PFSK-1 (cell line): Measurements from ENCODE around the gene CTSZ.

Experiments
- FOXP2 ChIP-seq: optimal IDR thresholded peaks from 2 replicates; pipeline ENCODE3; 2011; ENCODE audit warnings: borderline replicate concordance, control low read depth, inconsistent platforms; ENCODE audit not compliant: insufficient read depth; ENCODE audit errors: extremely low read length, extremely low read depth
- POLR2AphosphoS5 ChIP-seq: IDR thresholded peaks from 2 replicates; pipeline ENCODE4 v1.6.1; 2012; ENCODE audit warnings: low read depth, mild to moderate bottlenecking, control low read depth, low read length, moderate library complexity
- SIN3A ChIP-seq: IDR thresholded peaks from 2 replicates; pipeline ENCODE4 v1.6.1; 2012; ENCODE audit warnings: mild to moderate bottlenecking, low read length, moderate library complexity, borderline replicate concordance; ENCODE audit not compliant: insufficient read depth
- TAF1 ChIP-seq: IDR thresholded peaks from 2 replicates; pipeline ENCODE4 v1.6.1; 2012; ENCODE audit warnings: low read length, control low read depth, borderline replicate concordance; ENCODE audit not compliant: insufficient read depth
- TF ChIP-seq, protein P1 (sequence below), 2 experiments: IDR thresholded peaks; 2 replicates each; pipeline versions ENCODE4 v1.6.1 to v1.8.0; 2011 to 2012; ENCODE audit warnings: low read depth in 2 of 2, low read length in 2 of 2, control low read depth in 1 of 2, inconsistent platforms in 1 of 2, mild to moderate bottlenecking in 1 of 2, moderate library complexity in 1 of 2; ENCODE audit not compliant: insufficient read depth in 1 of 2

CTSZ gene

DNA sequence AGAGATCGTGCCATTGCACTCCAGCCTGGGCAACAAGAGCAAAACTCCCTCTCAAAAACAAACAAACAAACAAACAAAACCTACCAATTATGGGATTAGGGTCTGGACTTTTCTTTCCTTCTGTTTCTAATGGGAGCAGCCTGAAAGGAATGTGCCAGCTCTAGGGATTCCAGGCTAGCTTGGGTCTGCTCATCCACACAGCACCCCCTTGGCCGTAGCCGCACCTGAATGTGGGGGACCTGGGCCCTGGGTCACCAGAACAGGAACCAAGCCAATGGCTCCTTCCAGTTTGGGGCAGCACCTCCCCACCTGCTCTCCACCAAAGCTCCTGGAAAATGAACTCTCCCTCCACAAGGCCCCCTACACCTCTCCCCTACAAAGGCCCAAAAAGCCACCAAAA lies 6.7 kb downstream of the CTSZ start:
- TF ChIP-seq TAF1 (no peak), POLR2AphosphoS5 (no peak), FOXP2 (no peak), SIN3A (no peak)
- TF ChIP-seq, protein P1, sequence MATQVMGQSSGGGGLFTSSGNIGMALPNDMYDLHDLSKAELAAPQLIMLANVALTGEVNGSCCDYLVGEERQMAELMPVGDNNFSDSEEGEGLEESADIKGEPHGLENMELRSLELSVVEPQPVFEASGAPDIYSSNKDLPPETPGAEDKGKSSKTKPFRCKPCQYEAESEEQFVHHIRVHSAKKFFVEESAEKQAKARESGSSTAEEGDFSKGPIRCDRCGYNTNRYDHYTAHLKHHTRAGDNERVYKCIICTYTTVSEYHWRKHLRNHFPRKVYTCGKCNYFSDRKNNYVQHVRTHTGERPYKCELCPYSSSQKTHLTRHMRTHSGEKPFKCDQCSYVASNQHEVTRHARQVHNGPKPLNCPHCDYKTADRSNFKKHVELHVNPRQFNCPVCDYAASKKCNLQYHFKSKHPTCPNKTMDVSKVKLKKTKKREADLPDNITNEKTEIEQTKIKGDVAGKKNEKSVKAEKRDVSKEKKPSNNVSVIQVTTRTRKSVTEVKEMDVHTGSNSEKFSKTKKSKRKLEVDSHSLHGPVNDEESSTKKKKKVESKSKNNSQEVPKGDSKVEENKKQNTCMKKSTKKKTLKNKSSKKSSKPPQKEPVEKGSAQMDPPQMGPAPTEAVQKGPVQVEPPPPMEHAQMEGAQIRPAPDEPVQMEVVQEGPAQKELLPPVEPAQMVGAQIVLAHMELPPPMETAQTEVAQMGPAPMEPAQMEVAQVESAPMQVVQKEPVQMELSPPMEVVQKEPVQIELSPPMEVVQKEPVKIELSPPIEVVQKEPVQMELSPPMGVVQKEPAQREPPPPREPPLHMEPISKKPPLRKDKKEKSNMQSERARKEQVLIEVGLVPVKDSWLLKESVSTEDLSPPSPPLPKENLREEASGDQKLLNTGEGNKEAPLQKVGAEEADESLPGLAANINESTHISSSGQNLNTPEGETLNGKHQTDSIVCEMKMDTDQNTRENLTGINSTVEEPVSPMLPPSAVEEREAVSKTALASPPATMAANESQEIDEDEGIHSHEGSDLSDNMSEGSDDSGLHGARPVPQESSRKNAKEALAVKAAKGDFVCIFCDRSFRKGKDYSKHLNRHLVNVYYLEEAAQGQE (IDR thresholded peaks at IDR 0.05; ENCODE audit: insufficient read depth in 1 of 2, low read depth in 2 of 2, low read length in 2 of 2), result no peak

DNA sequence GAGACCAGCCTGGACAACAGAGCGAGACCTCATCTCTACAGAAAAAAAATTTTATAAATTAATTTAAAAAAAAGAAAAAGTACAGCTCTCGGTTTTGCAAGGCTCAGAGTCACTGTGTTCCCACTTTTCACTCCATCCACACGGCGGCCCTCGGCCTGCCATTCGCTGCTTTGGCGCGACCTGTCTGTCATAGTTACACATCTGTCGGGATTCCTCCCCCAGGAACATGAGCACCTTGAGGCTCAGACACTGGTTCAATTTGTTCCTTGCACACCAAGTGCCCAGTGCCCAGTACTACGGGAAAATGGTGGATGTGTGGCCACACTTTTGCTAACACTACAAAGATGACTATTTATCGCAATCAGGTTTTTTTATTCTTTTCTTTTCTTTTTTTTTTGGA lies 8.4 kb downstream of the CTSZ start:
- no peak for TF ChIP-seq SIN3A
- no peak for TF ChIP-seq TAF1
- TF ChIP-seq, protein P1 (IDR thresholded peaks at IDR 0.05; ENCODE audit: insufficient read depth in 1 of 2, low read depth in 2 of 2, low read length in 2 of 2), result no peak

DNA sequence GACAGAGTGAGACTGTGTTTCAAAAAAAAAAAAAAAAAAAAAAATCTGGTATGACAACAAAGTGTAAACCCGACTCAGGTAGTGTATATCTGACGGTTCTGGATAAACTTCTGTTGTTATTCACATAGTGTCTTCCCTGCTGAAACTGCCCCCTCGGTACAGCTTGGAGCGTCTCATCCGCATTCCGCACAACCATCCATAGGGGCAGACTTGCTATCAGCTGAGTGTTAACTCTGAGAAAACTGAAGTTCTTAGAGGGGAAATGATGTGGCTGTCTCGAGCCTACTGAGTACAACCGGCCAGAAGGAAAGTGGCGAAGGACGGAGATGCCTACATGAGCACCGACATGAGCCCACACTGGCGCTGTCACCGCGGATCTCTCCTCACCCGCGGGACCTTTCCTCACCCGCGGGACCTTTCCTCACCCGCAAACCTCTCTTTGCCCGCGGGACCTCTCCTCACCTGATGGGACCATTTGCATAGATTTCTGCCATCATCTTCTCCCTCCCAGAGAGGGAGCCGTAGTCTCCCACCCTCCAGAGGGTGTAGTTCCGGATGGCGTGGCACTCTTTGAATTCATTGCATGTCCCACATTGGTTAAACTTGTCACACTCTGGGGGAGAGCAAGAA lies 9.8 kb downstream of the CTSZ start:
- TF ChIP-seq POLR2AphosphoS5 (no peak), SIN3A (no peak), FOXP2 (no peak), TAF1 (no peak)
- TF ChIP-seq, protein P1 (IDR thresholded peaks at IDR 0.05; ENCODE audit: insufficient read depth in 1 of 2, low read depth in 2 of 2, low read length in 2 of 2), result no peak

DNA sequence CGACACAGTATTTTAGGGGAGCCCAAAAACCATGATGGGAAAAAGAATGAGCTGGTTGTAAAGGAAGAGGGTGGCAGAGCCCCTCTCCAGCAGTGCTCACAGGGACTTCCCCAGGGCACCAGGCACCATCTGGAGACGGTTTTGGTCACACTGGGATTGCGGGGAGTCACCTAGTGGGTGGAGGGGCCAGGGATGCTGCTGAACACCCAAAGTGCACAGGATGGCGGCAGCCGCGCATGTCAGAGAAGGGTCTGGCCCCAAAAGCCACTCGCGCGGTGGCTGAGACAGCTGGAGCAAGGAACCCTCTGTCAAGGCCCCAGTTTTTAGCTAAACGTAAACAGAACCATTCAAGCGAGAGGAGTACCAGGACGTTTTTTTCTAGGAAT lies 10.8 kb downstream of the CTSZ start:
- TF ChIP-seq FOXP2, result no peak

DNA sequence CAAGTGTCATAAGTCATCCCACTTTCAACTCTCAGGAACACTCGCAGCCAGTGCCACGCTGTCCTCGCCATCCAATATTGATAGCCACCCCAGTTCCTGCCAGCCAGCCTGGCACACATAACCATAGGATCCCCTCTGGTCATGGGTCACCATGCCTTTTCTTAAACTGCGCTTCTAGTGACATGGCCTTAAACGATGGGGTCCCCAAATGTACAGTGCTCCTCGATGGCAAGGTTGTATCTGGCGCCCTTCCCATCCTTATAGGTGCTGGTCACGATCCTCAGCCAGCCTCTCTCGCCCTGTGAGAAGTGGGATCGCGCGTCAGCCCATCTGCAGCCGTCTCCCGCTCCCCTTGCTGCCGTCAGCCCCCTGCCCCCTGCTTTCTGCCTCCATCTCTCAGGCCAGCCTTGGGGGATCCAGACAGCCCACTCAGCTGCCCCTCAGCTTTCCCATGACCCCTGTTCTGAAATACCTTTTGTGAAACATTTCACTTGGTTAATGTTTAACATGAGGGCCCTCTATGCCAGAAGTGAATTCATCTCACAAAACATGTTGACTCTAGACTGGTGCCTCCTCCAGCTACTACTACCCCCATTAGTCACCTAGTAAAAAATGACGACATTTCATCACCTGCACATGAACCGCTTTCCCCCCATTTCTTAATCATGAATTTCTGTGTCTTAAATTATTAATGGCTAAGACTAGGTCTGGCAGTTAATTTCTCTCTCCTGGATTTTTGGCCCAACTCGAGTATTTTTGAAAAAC lies 11.4 kb downstream of the CTSZ start:
- TF ChIP-seq, protein P1 (IDR thresholded peaks at IDR 0.05; ENCODE audit: insufficient read depth in 1 of 2, low read depth in 2 of 2, low read length in 2 of 2), result no peak
- TF ChIP-seq TAF1, result no peak
- TF ChIP-seq POLR2AphosphoS5, result no peak
- TF ChIP-seq SIN3A, result no peak
- TF ChIP-seq FOXP2, result no peak
